ENCODE measurements around the gene MUC12. TPM values are rescaled to one million over a fixed set of nuclear protein-coding genes. Genes with fewer than 3 reads are reported as not detected.

Gene MUC12
- total RNA-seq, 4 donors from 2014 or later, result 1.1 to 2.5 TPM; not detected in 2

Small RNAs within 50 kb of the gene (small RNA-seq; reads per million reads assigned to genes)
- gene RPS29P15, result 0 reads per million in 3 donors

Other genes starting within 250 kb of the MUC12 start
- gene EPO, start 249.1 kb upstream of the MUC12 start, total RNA-seq, result not detected
- not detected for gene ZAN, start 236.0 kb upstream of the MUC12 start, total RNA-seq
- 10 to 100 TPM; 26.2 to 92.4 (median 59.0) TPM for gene EPHB4, start 142.0 kb upstream of the MUC12 start, total RNA-seq
- 10 to 100 TPM; 15.0 to 26.0 (median 19.9) TPM for gene SLC12A9, start 116.9 kb upstream of the MUC12 start, total RNA-seq
- gene TRIP6, start 102.2 kb upstream of the MUC12 start, total RNA-seq, result 10 to 100 TPM; 60.2 to 89.9 (median 81.2) TPM
- gene SRRT, start 94.5 kb upstream of the MUC12 start, total RNA-seq, result 10 to 100 TPM; 47.2 to 69.6 (median 61.7) TPM
- 1 to 10 TPM; 2.1 to 8.7 (median 5.7) TPM for gene UFSP1, start 79.8 kb upstream of the MUC12 start, total RNA-seq
- gene ACHE, start 73.7 kb upstream of the MUC12 start, total RNA-seq, result 1 to 10 TPM; 2.5 to 4.6 (median 3.5) TPM
- gene MUC3A, start 20.0 kb upstream of the MUC12 start, total RNA-seq, result under 1 TPM in 2 of 4 donors, not detected in 2; under 0.01 to 0.23 TPM
- gene MUC17, start 50.5 kb downstream of the MUC12 start, total RNA-seq, result under 1 TPM in 1 of 4 donors, not detected in 3; 0.06 TPM
- gene TRIM56, start 115.9 kb downstream of the MUC12 start, total RNA-seq, result 10 to 100 TPM; 16.2 to 25.1 (median 22.9) TPM
- 10 to 100 TPM in 2 of 4 donors, 1 to 10 TPM in 2; 9.4 to 54.2 (median 18.2) TPM for gene SERPINE1, start 157.5 kb downstream of the MUC12 start, total RNA-seq
- gene AP1S1, start 184.9 kb downstream of the MUC12 start, total RNA-seq, result 10 to 100 TPM; 28.2 to 44.4 (median 35.5) TPM
- under 1 TPM in 3 of 4 donors, not detected in 1; 0.23 to 0.33 (median 0.26) TPM for gene VGF, start 196.0 kb downstream of the MUC12 start, total RNA-seq
- not detected for gene NAT16, start 210.7 kb downstream of the MUC12 start, total RNA-seq
- gene MOGAT3, start 231.5 kb downstream of the MUC12 start, total RNA-seq, result under 1 TPM in 1 of 4 donors, not detected in 3; 0.17 TPM
- gene PLOD3, start 248.0 kb downstream of the MUC12 start, total RNA-seq, result 10 to 100 TPM; 30.3 to 60.2 (median 50.1) TPM
- gene ZNHIT1, start 248.6 kb downstream of the MUC12 start, total RNA-seq, result 10 to 100 TPM; 60.6 to 86.7 (median 77.6) TPM

Data from esophagus muscularis mucosa (tissue), 4 donors.